SK-N-SH treated with all-trans-retinoic acid at 6 μM for 48 hours (cell line): ENCODE data around the gene MYO1A.

ENCODE experiments used
- PATZ1 ChIP-seq: fragments of 250-450 bp; sonication (Bioruptor Pico); IDR thresholded peaks from 2 replicates; pipeline ENCODE4 v1.8.0; 2020; ENCODE audit warnings: mild to moderate bottlenecking, moderate library complexity, borderline replicate concordance
- ZFP3 ChIP-seq: fragments of 250-450 bp; sonication (Bioruptor Pico); IDR thresholded peaks from 2 replicates; pipeline ENCODE4 v1.5.0; 2020; ENCODE audit warnings: mild to moderate bottlenecking, moderate library complexity

GRCh38 chr12:57029457-57029856, 20.5 kb downstream of the MYO1A start:
- TF ChIP-seq PATZ1 (CRISPR knock-in tag) (no peak), ZFP3 (CRISPR knock-in tag) (no peak)
